ENCODE results near the gene ESCO1. TPM values are rescaled to one million over a fixed set of nuclear protein-coding genes. Genes with fewer than 3 reads are reported as not detected.
A peak's percentile ranks its signal among the peaks of the same experiment; 100 is the strongest.

Gene ESCO1
- total and polyA plus RNA-seq, 2 of the 13 experiments (the other 11 are each of a cell fraction or from before 2014, with no cell fraction given), result 6.3 to 19.4 TPM

GRCh38 chr18:21612125-21613039, 11.9 kb upstream of the ESCO1 start, which contains the start of gene SNRPD1 (continued):
- no peak for TF ChIP-seq SSRP1 (CRISPR knock-in tag; IDR thresholded peaks at IDR 0.05)
- peak; percentile 94 for TF ChIP-seq ZNF501 (CRISPR knock-in tag; IDR thresholded peaks at IDR 0.05)
- peak; percentile 72 for TF ChIP-seq RXRA (CRISPR knock-in tag; IDR thresholded peaks at IDR 0.05)
- peak; percentile 100 for TF ChIP-seq ZMYM4 (CRISPR knock-in tag; IDR thresholded peaks at IDR 0.05)
- TF ChIP-seq HDAC6 (IDR thresholded peaks at IDR 0.05; ENCODE audit: low read depth, low read length), result no peak
- TF ChIP-seq ZNF34 (CRISPR knock-in tag; IDR thresholded peaks at IDR 0.05; ENCODE audit: borderline replicate concordance), result peak; percentile 73; the same call in 1 of the 2 replicates
- TF ChIP-seq ZIK1 (CRISPR knock-in tag; IDR thresholded peaks at IDR 0.05; ENCODE audit: borderline replicate concordance, low read depth), result peak; percentile 93
- TF ChIP-seq PCBP1 (IDR thresholded peaks at IDR 0.05; ENCODE audit: borderline replicate concordance, low read depth, low read length), result 0 out of 2 replicates have a peak, but pooled peaks have one; percentile 23
- peak; percentile 73; the same call in 1 of the 2 replicates for TF ChIP-seq ZNF367 (CRISPR knock-in tag; IDR thresholded peaks at IDR 0.05; ENCODE audit: borderline replicate concordance)
- peak; percentile 66 for TF ChIP-seq ARNTL (CRISPR knock-in tag; IDR thresholded peaks at IDR 0.05)
- peak; percentile 95; the same call in 1 of the 2 replicates for TF ChIP-seq AKNA (CRISPR knock-in tag; IDR thresholded peaks at IDR 0.05; ENCODE audit: borderline replicate concordance)
- peak; percentile 36; the same call in 1 of the 2 replicates for TF ChIP-seq XBP1 (CRISPR knock-in tag; IDR thresholded peaks at IDR 0.05)
- no peak for TF ChIP-seq PAWR (CRISPR knock-in tag; IDR thresholded peaks at IDR 0.05; ENCODE audit: borderline replicate concordance)
- TF ChIP-seq BATF2 (CRISPR knock-in tag; IDR thresholded peaks at IDR 0.05), result peak; percentile 93
- peak; percentile 89 for TF ChIP-seq GMEB2 (CRISPR knock-in tag; IDR thresholded peaks at IDR 0.05; ENCODE audit: low read depth)
- 0 out of 2 replicates have a peak, but pooled peaks have one; percentile 45 for TF ChIP-seq ZNF576 (CRISPR knock-in tag; IDR thresholded peaks at IDR 0.05)
- no peak for TF ChIP-seq CENPX (CRISPR knock-in tag; IDR thresholded peaks at IDR 0.05)
- peak; percentile 76 for TF ChIP-seq ZNF121 (CRISPR knock-in tag; IDR thresholded peaks at IDR 0.05)
- TF ChIP-seq PRMT3 (CRISPR knock-in tag; IDR thresholded peaks at IDR 0.05; ENCODE audit: borderline replicate concordance, low read depth), result peak; percentile 96
